Trophoblast cell (in vitro differentiated cells and primary cell): ENCODE measurements around the gene ETV5.

Experiments
- DNase-seq, 2 donors: peaks; one replicate each; pipeline ENCODE4 v3.0.0-alpha.2; 2016
- H2AFZ ChIP-seq: 2 replicates; pipeline ENCODE4 v1.6.1; 2013; ENCODE audit warnings: low read length, moderate library complexity, mild to moderate bottlenecking; ENCODE audit not compliant: insufficient read depth, poor library complexity
- H2AK5ac ChIP-seq: 2 replicates; pipeline ENCODE4 v1.6.1; 2013; ENCODE audit warnings: mild to moderate bottlenecking, low read length
- H2BK120ac ChIP-seq: 2 replicates; pipeline ENCODE4 v1.6.1; 2013; ENCODE audit warnings: low read length, mild to moderate bottlenecking, moderate library complexity; ENCODE audit not compliant: insufficient read depth, poor library complexity
- H2BK12ac ChIP-seq: 2 replicates; pipeline ENCODE4 v1.6.1; 2013; ENCODE audit warnings: mild to moderate bottlenecking, low read length, moderate library complexity
- H2BK5ac ChIP-seq: 2 replicates; pipeline ENCODE4 v1.6.1; 2013; ENCODE audit warnings: low read length, low read depth, moderate library complexity, mild to moderate bottlenecking; ENCODE audit not compliant: poor library complexity
- H3K14ac ChIP-seq: 2 replicates; pipeline ENCODE4 v1.6.1; 2013; ENCODE audit warnings: mild to moderate bottlenecking, low read length
- H3K18ac ChIP-seq: 2 replicates; pipeline ENCODE4 v1.6.1; 2013; ENCODE audit warnings: mild to moderate bottlenecking, low read length
- H3K23ac ChIP-seq: 2 replicates; pipeline ENCODE4 v1.6.1; 2013; ENCODE audit warnings: low read length
- H3K27ac ChIP-seq: 2 replicates; pipeline ENCODE4 v1.5.1; 2013; ENCODE audit warnings: low read depth, mild to moderate bottlenecking, inconsistent platforms, low read length, moderate library complexity
- H3K27me3 ChIP-seq: 2 replicates; pipeline ENCODE4 v1.6.1; 2013; ENCODE audit warnings: inconsistent platforms, mild to moderate bottlenecking, low read length, moderate library complexity; ENCODE audit not compliant: insufficient read depth
- H3K36me3 ChIP-seq, 2 experiments: 1 replicate in 1 of 2; 2 replicates in 1 of 2; pipeline ENCODE4 v1.6.1; 2013; ENCODE audit warnings: low read length in 2 of 2, mild to moderate bottlenecking in 2 of 2, moderate library complexity in 1 of 2; ENCODE audit not compliant: insufficient read depth in 2 of 2, control insufficient read depth in 1 of 2
- H3K4ac ChIP-seq: 2 replicates; pipeline ENCODE4 v1.6.1; 2013; ENCODE audit warnings: low read depth, mild to moderate bottlenecking, low read length, moderate library complexity
- H3K4me1 ChIP-seq, 2 experiments: 1 replicate in 1 of 2; 2 replicates in 1 of 2; pipeline ENCODE4 v1.6.1; 2013; ENCODE audit warnings: low read length in 2 of 2, mild to moderate bottlenecking in 2 of 2, moderate library complexity in 1 of 2; ENCODE audit not compliant: insufficient read depth in 2 of 2, control insufficient read depth in 1 of 2
- H3K4me2 ChIP-seq: 2 replicates; pipeline ENCODE4 v1.6.1; 2013; ENCODE audit warnings: inconsistent platforms, mild to moderate bottlenecking, low read length, moderate library complexity
- H3K4me3 ChIP-seq: 2 replicates; pipeline ENCODE4 v1.5.1; 2013; ENCODE audit warnings: mild to moderate bottlenecking, low read depth, low read length, inconsistent platforms
- H3K79me1 ChIP-seq: one replicate; pipeline ENCODE4 v1.6.1; 2013; ENCODE audit warnings: low read length
- H3K79me2 ChIP-seq: 2 replicates; pipeline ENCODE4 v1.6.1; 2013; ENCODE audit warnings: low read length, mild to moderate bottlenecking; ENCODE audit not compliant: control insufficient read depth, insufficient read depth, poor library complexity
- H3K9ac ChIP-seq: 2 replicates; pipeline ENCODE4 v1.6.1; 2013; ENCODE audit warnings: mild to moderate bottlenecking, low read length
- H3K9me3 ChIP-seq: 2 replicates; pipeline ENCODE4 v1.6.1; 2013; ENCODE audit warnings: low read depth, mild to moderate bottlenecking, control low read depth, inconsistent platforms, low read length; ENCODE audit not compliant: insufficient read depth
- H4K12ac ChIP-seq: 2 replicates; pipeline ENCODE4 v1.6.1; 2013; ENCODE audit warnings: low read depth, mild to moderate bottlenecking, low read length, moderate library complexity
- H4K8ac ChIP-seq: 2 replicates; pipeline ENCODE4 v1.6.1; 2013; ENCODE audit warnings: low read depth, mild to moderate bottlenecking, low read length, moderate library complexity
- H4K91ac ChIP-seq: one replicate; pipeline ENCODE4 v1.6.1; 2013; ENCODE audit warnings: low read depth, mild to moderate bottlenecking, low read length, moderate library complexity
- WGBS: extraction: QIAGEN DNeasy Blood & Tissue Kit; methylation state at CpG from one replicate; pipeline ENCODE4 v1.1.7; 2013; ENCODE audit warnings: missing lambda C conversion rate; ENCODE audit not compliant: insufficient read length, insufficient coverage; ENCODE audit errors: extremely low coverage; 5-methylcytosine and 5-hydroxymethylcytosine counted together

Gene ETV5

GRCh38 chr3:186151077-186151971 lies 42.4 kb upstream of the ETV5 start:
- no peaks in the 10 kb centered on the region for H3K4me1 ChIP-seq
- no peaks in the 10 kb centered on the region for H3K79me1 ChIP-seq
- H3K9me3 ChIP-seq = no peaks in the 10 kb centered on the region
- H3K36me3 ChIP-seq = no peaks in the 10 kb centered on the region
- no peak overlapping the region for H4K8ac ChIP-seq
- H3K79me2 ChIP-seq = no peaks in the 10 kb centered on the region
- no CpG with 5 or more reads among the region's 7 CpGs for WGBS
- no peak overlapping the region for H3K23ac ChIP-seq
- no peak overlapping the region for H2AK5ac ChIP-seq
- no peak overlapping the region for H3K4me2 ChIP-seq
- no peak overlapping the region for H2AFZ ChIP-seq
- no peak overlapping the region for H3K9ac ChIP-seq
- H3K4me3 ChIP-seq = no peak overlapping the region
- no peak for DNase-seq
- no peak overlapping the region for H4K91ac ChIP-seq
- H3K14ac ChIP-seq = no peak overlapping the region
- H3K4ac ChIP-seq = no peak overlapping the region
- no peak overlapping the region for H2BK120ac ChIP-seq
- H4K12ac ChIP-seq = no peak overlapping the region
- no peak overlapping the region for H3K27ac ChIP-seq
- no peaks in the 10 kb centered on the region for H3K27me3 ChIP-seq
- H3K18ac ChIP-seq = no peak overlapping the region
- no peak overlapping the region for H2BK12ac ChIP-seq
- no peak overlapping the region for H2BK5ac ChIP-seq

GRCh38 chr3:186150041-186150830 lies 41.3 kb upstream of the ETV5 start:
- Histone ChIP-seq H4K91ac (no peak overlapping the region), H3K4me2 (no peak overlapping the region), H2BK12ac (no peak overlapping the region), H2BK5ac (no peak overlapping the region), H3K36me3 (no peaks in the 10 kb centered on the region), H3K27ac (no peak overlapping the region), H3K18ac (no peak overlapping the region), H3K23ac (no peak overlapping the region), H3K27me3 (no peaks in the 10 kb centered on the region), H3K14ac (no peak overlapping the region), H3K4me1 (no peaks in the 10 kb centered on the region), H3K9ac (no peak overlapping the region), H2AK5ac (no peak overlapping the region), H4K12ac (no peak overlapping the region), H2AFZ (no peak overlapping the region), H3K79me1 (no peaks in the 10 kb centered on the region), H4K8ac (no peak overlapping the region), H3K9me3 (no peaks in the 10 kb centered on the region), H3K4me3 (no peak overlapping the region), H2BK120ac (no peak overlapping the region), H3K4ac (no peak overlapping the region), H3K79me2 (no peaks in the 10 kb centered on the region)
- no CpG with 5 or more reads among the region's 11 CpGs for WGBS
- no peak for DNase-seq

- Histone ChIP-seq H2BK12ac (no peak overlapping the region), H2AFZ (no peak overlapping the region), H3K9me3 (no peaks in the 10 kb centered on the region), H3K79me1 (no peaks in the 10 kb centered on the region), H3K79me2 (no peaks in the 10 kb centered on the region), H3K27ac (no peak overlapping the region), H3K36me3 (no peaks in the 10 kb centered on the region), H3K4me2 (no peak overlapping the region), H4K12ac (no peak overlapping the region), H4K91ac (no peak overlapping the region), H2BK120ac (no peak overlapping the region), H3K4ac (no peak overlapping the region), H3K4me1 (no peaks in the 10 kb centered on the region), H3K27me3 (no peaks in the 10 kb centered on the region), H3K4me3 (no peak overlapping the region), H3K18ac (no peak overlapping the region), H2AK5ac (no peak overlapping the region), H2BK5ac (no peak overlapping the region), H3K23ac (no peak overlapping the region), H3K14ac (no peak overlapping the region), H4K8ac (no peak overlapping the region), H3K9ac (no peak overlapping the region)
- no peak for DNase-seq
- no CpG with 5 or more reads among the region's 15 CpGs for WGBS
Measured at GRCh38 chr3:186149319-186149960, 40.6 kb upstream of the ETV5 start.

GRCh38 chr3:186144257-186144656 lies 35.4 kb upstream of the ETV5 start:
- H3K4me3 ChIP-seq = no peak overlapping the region
- no peak overlapping the region for H4K12ac ChIP-seq
- no peaks in the 10 kb centered on the region for H3K9me3 ChIP-seq
- H3K18ac ChIP-seq = no peak overlapping the region
- H3K9ac ChIP-seq = no peak overlapping the region
- H3K4me1 ChIP-seq = no peaks in the 10 kb centered on the region
- no CpG with 5 or more reads among the region's 5 CpGs for WGBS
- no peaks in the 10 kb centered on the region for H3K79me2 ChIP-seq
- no peak overlapping the region for H3K4ac ChIP-seq
- no peak overlapping the region for H3K4me2 ChIP-seq
- H3K23ac ChIP-seq = no peak overlapping the region
- H3K79me1 ChIP-seq = no peaks in the 10 kb centered on the region
- no peak overlapping the region for H2BK5ac ChIP-seq
- no peak overlapping the region for H2AK5ac ChIP-seq
- DNase-seq = no peak
- no peak overlapping the region for H2AFZ ChIP-seq
- H4K91ac ChIP-seq = no peak overlapping the region
- H4K8ac ChIP-seq = no peak overlapping the region
- no peak overlapping the region for H2BK12ac ChIP-seq
- no peak overlapping the region for H2BK120ac ChIP-seq
- no peaks in the 10 kb centered on the region for H3K36me3 ChIP-seq
- H3K27ac ChIP-seq = no peak overlapping the region
- H3K14ac ChIP-seq = no peak overlapping the region
- H3K27me3 ChIP-seq = no peaks in the 10 kb centered on the region
